HPDE6-E6E7 (cell line): ENCODE measurements around the gene DRC3.

Experiments
- DNase-seq: peaks from one replicate; pipeline ENCODE4 v3.0.0; 2011; ENCODE audit warnings: missing footprints; ENCODE audit errors: extremely low spot score

The DRC3 gene

DNA sequence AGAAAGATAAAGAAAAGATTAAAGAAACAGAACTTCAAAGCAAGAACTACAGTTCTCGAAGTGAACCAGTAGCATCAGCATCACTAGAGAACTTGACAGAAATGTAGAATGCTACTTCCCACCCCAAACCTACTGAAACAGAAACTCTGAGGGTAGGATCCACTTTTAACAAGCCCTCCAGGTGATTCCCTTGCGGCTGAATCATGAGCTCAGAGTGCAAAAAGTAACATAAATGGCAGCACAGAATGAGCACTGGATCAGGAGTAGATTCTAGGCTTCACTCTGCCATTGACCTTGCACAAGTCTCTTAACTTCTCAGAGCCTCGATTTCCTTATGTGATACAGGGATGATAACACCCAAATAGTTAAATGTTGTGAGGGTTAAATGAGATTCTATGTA is 6.3 kb upstream of the DRC3 start:
- no peak for DNase-seq

DNA sequence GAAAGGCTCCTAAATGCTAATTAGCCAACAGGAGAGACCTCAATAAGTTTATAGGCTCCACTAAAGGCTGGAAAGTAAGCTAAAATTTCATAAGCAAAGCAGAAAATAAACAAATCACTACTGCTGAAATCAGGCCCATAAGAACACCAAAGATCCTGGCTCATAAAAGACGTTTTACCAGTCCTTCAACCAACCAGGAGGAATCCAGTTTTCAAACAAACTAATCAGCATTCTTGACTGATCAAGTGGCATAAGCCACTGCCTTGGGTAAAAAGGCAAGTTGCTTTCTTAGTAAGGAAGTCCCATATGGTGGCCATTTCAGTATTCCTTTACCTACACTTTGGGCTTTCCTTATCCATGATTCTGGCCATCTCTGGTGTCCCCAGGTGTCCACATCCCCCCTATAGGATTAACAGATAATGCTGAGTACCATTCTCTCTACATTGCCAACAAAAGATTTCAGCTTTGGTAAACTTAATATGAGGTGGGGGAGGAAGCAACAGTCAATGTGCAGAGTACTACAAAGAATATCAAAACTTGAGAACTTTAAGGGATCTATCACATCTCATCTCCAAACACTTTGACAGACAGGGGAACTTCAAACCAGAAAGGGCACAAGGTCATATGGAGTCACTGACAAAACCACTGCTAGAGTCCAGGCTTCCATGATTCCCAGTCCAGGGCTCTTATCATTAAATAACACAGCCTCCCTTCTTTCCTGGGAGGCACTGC is 1.8 kb upstream of the DRC3 start:
- no peak for DNase-seq

DNA sequence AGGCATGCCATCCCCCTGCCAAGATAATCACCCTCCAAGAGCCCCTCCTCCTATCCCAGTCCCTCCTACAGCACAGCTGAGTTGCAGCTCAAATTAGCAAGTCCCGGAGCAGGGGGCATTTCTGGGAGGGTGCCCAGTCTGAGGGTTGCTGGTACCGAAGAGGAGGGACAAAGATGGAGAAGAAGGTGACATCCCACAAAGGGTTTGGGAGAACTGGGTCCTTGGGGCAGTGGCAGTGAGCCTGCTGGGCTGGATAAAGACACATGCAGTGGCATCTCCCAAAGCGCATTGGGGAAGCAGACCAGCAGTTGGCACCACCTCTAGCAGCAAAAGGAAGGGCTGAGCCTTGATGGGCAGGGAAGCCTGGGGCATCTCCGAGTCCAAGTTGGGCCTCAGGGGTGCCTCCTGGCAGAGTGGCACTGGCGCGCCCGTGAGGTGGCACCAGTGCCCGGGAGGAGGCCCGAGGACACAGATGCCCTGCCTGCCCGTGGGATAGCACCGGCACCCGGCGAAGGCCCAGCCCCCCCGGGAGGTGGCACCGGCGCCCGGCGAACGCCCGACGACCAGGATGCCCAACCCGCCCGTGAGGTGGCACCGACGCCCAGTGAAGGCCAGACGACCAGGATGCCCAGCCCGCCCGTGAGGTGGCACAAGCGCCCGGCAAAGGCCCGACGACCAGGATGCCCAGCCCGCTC is 1.1 kb upstream of the DRC3 start:
- DNase-seq = no peak

DNA sequence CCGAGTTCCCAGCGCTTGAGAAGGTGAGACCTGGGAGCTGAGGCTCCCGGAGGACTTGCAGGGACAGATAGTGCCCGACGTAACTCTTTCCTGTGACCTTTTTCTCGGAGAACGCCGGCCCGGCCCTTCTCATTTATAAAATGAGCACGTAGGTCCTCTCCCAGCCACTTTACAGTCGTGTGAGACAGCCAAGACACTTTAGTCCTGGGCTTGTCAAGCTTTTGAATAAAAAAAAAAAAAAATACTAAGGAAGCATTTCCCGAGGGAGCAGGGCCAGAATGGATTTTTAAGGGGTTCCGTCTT is 241 bp downstream of the DRC3 start:
- DNase-seq = no peak

DNA sequence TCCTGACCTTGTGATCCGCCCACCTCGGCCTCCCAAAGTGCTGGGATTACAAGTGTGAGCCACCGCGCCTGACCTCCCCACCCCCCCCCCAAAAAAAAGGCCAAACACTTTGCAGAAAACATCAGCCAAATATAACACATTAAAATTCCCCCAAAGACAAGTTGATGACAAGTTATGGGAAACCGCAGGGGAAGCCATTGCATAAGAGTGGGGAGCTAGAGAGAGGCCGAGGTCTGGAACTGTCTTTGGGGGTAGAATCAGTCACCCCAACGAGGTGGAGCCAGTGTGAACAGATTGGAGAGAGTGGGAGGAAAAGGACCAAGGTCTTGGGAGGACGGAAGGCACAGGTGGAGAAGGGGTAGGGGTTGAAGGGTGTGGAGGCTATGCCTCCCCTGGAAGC is 2.8 kb downstream of the DRC3 start:
- DNase-seq = no peak

DNA sequence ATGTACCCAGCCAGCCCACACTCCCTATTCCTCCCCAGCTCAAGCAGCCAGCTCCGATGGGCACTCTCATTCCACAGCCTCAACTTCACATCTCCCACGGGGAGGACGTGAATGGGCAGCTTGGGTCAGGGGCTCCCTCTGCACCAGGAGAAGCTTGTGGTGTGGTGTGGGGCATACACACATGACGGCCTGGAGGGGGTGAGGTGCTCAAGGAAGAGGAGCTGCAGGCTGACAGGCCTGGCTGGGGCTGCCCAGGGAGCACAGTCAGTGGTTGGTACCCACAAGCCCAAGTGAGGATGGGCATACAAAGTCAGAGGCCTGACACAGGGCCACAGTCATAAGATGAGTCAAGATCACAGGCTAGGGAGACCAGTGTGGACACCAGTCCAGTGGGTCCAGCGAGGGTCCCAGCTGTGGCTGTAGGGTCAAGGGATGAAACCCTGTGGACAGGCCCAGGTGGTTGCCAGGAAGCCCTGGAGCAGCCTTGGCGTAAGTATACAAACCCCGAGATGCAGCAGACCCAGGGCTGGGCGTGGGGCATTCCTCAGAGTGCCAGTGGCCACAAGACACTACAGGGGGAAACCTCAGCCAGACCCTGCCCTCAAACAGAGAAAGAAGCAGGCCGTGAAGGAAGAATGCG is 4.4 kb downstream of the DRC3 start:
- no peak for DNase-seq

DNA sequence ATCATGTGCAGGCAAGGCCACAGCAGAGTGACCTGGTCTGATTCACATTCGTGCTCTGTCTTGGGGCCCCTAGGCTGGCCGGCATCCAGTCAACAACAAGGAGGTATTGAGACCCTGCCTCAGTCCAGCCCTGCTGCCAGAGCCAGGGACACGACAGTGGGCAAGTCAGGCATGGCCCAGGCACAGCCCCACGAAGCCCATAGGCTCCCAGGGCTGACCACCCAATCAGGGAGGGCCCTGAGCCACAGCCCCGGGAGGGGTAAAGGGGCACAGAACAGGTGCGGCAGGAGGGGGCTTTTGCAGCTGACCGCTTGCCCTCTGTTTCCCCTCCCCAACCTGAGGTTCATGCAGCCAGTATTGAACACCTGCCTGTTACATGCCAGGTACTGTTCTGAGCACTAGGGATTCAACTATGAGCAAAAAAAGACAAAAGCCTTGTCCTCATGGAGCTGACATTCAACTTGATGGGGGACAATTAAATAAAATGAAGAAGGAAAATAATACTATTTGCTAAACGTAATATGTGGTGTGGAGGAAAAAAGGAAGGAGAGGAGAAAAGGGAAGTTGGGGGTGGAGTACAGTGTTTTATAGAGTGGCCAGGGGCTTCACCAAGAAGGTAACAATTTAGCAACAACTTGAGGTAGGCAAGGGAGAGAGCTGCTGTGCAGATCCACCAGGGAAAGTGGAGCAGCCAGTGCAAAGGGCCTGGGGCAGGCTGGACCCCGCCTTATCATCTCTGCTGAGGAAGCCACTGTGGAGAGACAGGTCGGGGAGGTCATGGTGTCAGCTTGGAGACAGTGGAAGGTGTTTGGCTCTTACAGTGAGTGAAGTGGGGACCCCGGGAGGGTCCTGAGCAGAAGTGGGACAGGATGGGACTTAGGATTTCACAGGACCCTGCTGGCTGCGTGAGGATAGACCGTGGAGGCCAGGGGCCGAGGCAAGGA is 6.1 kb downstream of the DRC3 start:
- no peak for DNase-seq

DNA sequence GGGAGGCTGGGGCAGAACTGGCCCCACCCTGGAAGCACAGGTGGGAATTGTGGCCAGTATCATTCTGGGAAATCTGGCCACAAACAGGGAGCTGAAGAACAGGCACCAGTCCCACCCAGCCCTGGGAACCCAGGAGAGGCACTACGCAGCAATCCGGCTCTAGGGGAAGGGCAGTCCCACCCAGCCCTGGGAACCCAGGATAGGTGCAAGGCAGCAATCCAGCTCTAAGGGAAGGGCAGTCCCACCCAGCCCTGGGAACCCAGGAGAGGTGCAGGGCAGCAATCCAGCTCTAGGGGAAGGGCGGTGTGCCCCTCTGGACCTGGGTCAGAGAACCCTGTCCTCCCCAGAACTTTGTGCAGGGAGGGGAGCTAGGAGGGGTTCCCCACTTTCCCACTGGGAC is 7.1 kb downstream of the DRC3 start:
- no peak for DNase-seq

DNA sequence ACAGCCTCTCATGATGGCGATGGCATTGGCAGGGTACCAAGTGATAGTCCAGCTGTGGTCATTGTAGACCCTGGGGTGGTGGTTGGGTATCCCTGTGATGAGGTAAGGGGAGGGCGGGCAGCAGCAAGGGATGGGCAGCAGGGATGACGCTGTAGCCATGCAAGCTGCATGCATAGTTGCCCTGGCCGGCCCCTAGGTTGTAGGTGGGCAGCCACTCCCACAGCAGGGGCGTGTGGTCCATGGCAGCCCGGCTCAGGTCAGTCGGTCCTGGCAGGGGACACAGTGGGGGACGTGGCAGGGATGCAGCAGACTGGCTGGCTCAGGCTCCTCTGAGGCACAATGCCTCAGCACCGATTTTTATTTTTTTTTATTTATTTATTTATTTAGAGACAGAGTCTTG is 8.7 kb downstream of the DRC3 start:
- DNase-seq = no peak

DNA sequence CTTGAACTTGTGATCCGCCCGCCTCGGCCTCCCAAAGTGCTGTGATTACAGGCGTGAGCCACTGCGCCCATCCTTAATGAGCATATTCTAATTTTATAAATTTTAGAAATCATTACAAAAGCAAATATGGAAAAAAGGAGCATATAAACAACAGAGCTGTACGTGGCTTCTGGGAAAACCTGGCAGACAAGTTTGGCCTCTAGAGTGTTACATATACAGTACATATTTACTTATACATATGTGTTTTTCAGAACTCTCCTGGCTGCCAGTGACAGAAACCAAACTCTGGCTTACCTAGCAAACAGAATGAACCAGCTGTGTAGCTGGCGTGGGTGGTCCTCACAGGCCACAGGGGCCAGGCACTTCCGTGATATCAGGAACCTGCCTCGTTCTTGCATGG is 10.1 kb downstream of the DRC3 start:
- DNase-seq = no peak

DNA sequence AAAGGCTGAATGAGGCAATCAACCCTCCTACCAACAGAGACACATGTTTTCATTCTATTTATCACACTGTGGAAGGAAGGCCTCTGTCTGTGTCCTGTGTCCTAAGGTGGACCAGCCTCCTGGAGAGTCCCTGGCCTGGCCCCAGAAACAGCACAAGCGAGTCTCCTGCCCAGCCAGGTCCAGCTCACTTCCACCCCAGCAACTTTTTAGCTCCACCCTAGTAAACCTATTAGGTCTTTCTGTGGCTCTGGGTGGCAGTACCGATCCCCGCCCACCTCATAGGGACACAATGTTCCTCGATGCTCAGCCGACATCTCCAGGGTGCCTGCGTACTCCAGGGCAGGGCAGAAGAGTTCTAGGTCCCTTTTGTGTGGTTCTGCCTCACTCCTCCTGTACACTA is 10.7 kb downstream of the DRC3 start:
- no peak for DNase-seq

DNA sequence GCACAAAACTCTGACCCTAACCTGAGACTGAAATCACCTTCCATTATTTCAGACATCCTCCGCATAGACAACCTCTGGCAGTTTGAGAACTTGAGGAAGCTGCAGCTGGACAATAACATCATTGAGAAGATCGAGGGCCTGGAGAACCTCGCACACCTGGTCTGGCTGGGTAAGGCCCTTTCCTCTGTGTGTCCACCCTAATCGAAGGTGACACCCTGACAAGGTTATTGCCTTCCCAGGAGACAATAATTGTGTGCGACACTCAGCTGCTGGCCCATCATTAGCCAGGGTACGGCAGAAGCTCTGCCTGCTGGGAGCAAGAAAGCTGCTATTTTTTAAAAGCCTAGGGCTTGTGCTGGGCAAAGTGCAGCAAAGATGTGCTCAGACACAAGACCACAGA is 11.1 kb downstream of the DRC3 start:
- no peak for DNase-seq

DNA sequence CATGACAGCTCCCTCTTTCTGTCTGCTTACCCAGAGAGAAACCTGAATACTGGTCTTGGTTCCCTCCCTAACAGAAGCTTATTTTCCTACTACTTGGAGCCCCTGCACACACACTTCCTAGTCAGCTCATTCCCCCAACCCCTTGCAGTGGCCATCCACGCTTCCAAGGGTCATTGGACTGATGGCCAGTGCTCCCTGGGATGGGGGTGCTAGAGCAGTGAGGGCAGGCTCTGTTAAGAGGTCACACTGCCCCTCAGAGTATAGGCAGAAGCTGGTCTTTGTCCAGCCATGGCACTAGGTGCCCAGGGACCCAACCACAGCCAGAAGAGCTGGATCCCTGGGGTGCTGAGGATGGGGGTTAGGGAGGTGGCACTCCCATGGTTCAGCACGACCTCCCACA is 12.5 kb downstream of the DRC3 start:
- no peak for DNase-seq

DNA sequence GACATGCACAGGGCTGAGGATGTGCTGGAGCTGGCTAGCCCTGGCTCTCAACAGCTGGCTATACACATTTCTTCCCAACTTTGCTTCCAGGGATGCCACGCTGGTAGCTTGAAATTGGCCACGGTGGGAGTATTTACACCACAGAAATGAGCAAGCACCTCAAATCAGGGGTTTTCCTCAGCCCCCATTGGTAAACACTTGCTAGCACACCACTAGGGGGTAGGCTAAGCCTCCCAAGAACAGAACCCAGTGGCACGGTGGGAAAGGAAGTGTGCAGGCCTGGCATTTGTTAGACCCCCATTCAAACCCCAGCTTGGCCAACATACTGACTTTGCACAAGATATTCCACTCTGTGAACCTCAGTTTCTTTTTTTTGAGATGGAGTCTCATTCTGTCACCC is 12.9 kb downstream of the DRC3 start:
- DNase-seq = no peak

DNA sequence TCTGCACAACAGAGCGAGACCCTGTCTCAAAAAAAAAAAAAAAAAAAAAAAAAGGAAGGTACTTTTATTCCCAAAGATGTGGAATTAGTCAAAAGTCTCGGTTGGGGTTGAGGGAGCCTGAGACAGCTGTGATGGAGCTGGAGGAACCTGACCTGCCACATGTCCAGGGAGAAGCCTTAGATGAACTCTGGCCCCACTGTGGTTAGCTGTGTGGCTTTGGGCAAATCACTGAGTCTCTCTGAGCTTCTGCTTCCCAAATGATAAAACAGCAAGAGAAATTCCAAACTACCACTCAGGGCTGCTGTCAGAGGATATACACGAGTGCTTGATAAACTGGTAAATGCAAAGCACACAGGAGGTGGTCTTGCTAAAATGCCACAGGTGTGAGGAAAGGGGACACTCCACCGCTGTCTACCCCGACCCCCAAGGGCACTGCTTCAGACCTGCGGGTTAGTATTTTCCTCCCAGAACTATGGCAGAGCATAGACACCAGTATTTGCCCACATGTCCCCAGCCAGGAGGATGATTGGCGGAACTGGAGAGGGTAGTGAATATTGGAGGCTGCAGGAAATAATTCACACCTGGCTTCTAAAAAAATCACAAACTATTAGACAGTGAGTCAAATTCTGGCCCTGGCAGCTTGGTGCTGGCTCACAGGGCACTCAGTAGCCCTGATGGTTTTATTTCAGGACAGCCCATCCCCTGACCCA is 14.7 kb downstream of the DRC3 start:
- no peak for DNase-seq

DNA sequence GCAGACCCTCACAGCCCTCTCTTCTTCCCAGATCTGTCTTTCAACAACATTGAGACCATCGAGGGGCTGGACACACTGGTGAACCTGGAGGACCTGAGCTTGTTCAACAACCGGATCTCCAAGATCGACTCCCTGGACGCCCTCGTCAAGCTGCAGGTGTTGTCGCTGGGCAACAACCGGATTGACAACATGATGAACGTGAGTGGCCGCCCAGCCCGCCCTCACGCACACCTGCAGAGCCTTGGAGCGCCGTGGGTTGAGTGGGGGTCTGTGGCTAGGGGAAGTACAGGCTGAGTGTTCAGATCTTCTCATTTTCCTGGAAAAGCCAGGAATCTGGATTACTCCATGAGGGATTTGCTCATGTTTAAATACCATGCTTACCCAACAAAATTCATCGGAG is 15.2 kb downstream of the DRC3 start:
- no peak for DNase-seq

DNA sequence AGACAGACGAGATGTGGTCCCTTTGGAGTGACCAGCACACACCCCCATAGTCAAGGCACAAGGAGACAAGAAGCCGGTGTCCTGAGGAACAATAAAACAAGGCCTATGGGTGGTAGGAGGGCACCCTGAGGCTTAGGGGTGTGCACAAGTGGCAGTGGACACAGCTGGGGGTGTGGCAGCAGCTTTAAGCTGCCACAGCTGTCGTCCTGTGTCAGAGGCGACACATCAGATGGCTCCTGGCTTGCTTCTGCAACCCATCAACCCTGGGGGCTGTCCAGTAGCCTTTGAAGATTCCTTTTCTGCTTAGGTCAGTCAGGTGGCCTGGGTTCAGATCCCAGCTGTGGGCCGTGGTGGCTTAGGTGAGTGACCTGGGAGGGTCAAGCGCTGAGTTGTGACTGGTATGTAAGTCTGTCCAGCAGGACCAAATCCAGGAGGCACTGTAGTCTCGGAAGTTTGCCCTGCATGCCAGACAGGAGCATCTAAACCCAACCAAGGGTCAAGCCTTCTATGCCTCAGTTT is 15.8 kb downstream of the DRC3 start:
- DNase-seq = no peak

DNA sequence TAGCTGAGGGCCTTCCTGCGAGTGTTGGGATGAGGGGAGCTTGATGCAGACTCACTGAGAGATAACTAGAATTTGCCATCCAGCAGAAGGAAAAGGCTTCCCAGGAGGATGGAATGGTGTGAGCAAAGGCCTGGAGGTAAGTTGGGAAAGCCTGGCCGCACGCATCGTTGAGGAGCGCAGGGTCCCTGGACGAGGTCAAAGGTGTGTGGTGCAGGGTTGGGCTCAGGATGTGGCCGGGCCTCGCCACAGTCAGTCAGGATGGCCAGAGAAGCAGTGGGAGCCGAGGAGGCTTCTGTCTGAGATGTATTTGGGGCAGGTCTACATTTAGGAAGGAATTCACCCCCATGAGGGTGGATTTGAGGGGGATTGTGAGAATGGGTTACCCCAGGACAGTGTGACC is 16.4 kb downstream of the DRC3 start:
- DNase-seq = no peak

DNA sequence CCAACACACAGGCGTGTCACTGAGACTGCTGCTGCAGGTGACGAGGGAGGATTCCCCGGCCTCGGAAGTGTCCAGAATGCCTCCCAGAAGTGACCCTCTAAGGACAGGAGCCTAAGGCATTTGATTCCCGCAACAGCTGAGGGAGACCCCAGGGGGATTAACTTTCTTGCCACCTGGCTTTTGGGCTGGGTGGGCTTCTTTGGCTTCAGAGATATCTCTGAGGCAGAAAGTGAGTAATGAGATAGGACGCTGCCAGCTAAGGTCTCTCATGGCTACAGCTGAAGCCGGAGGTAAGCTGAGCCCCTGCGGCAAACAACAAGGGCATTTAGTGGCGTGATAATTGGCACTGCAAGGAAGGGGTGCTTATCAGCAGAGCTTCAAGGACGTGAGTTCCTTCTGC is 17.0 kb downstream of the DRC3 start:
- DNase-seq = no peak

DNA sequence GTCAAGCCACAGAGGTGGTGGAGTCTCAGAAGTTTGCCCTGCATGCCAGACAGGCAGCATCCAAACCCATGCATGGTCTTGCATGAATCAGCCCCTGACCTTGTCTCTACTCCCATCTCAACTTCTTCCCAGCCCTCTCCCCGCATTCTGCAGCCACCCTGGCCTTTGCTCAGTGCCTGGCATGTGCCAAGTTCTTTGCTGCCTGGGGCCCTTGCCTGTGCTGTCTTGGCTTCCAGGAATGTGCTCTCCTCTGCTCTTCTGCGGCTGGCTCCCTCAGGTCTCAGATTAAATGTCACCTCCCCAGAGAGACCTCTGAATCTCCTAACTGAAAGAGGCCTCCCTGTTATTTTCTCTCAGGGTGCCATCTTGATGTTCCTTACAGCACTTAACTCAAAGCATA is 17.6 kb downstream of the DRC3 start:
- no peak for DNase-seq

DNA sequence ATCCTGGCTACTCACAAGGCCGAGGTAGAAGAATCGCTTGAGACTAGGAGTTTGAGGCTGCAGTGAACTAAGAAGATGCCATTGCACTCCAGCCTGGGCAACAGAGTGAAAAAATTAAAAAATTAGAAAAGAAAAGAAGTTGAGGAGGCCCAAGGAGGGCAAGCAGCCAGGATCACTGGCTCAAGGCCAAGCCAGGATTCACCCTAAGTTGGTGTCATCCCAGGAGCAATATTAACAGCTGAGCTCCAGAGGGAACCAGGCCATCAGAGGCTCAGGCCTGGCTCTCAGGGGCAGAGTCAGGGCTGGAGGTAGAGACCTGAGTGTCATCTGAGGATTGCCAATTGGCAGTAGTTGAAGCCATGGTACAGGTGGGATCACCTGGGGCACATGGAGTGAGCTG is 20.7 kb downstream of the DRC3 start:
- DNase-seq = no peak

DNA sequence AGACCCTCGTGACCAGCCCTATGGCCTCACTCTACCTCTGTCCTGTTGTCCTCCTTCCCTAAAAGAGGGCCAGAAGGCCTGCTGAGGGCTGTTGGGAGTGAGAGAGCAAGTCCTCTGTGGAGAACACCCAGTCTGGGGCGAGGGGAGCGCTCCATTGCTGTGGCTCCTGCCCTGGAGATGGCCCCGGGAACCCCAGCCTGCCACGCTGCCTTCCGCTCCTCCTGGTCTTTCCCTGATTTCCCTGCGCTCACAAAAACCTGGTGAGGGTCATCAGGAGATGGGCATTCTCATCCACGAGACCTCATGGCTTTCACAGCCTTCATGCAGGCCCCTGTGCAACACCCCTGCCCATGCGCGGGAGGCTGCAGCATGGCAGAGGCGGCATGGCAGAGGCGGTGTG is 21.2 kb downstream of the DRC3 start:
- DNase-seq = no peak
